A549 treated with Hydrocortisone at 1 μM for 4 hours (cell line): ENCODE measurements around the gene RABAC1. TPM values are rescaled to one million over a fixed set of nuclear protein-coding genes. Genes with fewer than 3 reads are reported as not detected.

Source experiments
- total RNA-seq: library from RNA; stranded (reverse); fragments of 200-300 nt; extraction: Qiagen RNA extraction; gene quantifications from 5 replicates; pipeline ENCODE4 v1.2.3, GENCODE V29; 2022

Gene RABAC1, protein sequence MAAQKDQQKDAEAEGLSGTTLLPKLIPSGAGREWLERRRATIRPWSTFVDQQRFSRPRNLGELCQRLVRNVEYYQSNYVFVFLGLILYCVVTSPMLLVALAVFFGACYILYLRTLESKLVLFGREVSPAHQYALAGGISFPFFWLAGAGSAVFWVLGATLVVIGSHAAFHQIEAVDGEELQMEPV
- total RNA-seq: 192 to 280 TPM (median 239 TPM) in 5 replicates

DNA sequence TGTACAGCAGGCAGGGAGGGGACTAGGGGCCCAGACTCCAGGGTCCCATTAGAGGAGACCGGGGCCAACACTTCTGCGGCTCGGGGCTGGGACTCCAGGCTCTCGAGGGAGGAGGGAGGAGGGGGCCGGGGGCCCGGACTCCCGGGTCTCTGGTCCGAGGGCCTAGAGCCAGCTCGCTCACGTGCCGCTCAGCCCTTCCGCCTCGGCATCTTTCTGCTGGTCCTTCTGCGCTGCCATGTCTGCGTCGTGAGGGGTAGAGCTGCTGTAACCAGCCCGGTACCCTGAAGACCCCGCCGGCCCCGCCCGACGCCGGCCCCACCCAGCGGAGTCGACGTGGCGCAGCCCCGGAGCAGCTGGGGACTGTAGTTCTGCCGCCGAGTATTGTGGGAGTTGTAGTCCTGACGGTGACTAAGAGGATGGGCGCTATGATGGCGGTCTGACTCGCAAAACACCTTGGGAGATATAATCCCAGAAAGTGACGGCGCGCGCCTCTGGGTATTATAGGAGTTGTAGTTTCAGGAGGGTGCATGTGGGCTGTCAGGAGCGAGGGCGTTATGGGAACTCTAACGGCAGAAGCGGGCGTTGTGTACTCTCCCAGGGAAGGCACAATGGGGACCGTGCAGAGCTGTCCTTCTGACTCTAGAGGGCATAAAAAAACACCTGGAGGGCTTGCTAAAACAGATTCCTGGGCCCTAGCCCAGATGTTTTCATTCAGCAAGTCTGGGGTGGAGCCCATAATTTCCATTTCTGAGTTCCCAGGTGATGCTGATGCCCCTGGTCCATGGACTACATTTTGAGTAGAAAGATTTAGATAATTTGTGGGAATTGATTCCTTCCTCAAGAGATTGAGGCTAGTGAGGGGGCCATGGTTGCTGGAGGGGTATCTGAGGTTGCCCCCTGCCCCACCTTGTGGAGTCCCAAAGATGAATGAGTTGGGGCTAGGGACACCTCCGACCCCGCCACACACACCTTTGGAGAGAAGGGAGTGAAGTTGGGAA is at the start of gene RABAC1:
Gene RABAC1 (minus strand): TSS at position 266 of the 998 bp plus-strand sequence. CDS start 29 bp downstream, at position 237.

DNA sequence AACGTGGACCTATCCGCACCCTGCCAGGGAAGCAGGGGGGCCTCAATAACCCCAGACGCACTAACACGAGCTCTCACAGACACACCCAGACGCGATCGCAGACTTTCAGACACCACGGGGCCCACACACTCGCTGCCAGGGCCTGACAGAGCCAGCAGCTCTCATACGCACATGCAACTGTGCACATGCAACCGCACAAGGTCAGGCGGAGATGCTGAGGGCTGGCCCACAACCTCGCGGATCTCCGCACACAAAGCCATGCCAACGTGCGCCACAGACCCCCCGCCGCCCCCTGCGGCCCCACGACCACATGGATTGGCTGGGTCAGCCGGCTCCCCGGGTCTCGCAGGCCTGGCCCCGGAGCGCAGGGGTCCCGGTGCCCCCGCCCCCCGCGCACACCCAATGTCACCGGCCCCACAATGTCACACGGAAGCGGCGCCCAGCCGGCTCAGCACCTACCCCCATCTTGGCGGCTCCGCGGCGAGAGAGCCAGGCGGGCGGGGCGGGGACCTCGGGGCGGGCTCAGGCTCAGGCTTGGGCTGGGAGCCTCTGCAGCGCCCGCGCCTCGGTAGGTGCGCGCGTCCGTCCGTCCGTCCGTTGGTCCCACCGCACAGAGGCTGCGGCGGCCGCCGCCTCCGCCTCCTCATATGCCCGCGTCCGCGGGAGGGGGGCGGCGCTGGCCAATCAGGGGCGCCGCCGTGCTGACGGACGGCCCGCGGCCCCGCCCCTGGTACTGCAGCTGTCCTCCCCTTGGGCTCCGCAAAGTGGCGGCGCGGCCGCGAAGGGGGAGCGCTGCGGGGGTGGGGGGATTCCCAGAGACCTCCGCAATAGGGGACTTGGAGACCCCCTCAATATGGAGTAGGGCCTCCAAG is 34.7 kb upstream of the RABAC1 start, which contains the start of gene ATP1A3:
Gene ATP1A3 (minus strand): TSS at position 619 of the 872 bp plus-strand sequence. CDS start 154 bp downstream, at position 465.

DNA sequence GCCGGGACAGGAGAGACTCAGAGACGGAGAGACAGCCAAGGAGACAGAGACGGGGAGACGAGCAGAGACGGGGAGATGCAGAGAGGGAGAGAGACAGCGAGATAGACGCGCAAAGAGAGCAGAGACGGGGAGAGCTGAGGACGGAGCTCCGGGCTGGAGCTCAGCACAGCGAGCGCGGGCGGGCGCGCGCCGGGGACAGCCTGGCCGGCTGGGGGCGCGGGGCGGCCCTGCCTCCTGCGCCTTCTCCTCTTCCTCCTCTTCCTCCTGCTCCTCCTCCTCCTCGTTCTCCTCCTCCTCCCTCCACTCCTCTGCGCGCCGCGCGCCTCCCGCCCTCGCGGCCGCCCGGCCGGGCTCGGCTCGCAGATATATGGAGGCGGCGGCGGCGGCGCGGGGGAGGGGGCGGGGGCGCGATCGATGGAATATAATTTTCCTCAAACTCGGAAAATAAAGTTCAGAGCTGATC is 30.9 kb downstream of the RABAC1 start, which contains the start of gene ERFL:
Gene ERFL (minus strand): TSS at position 229 of the 463 bp plus-strand sequence. CDS start 15,530 bp downstream, outside the sequence.

Other genes with a start within 250 kb of the RABAC1 start
- 14.7 to 22.7 TPM (median 18.6 TPM) in 5 replicates for gene CEACAM6, start 203.8 kb downstream of the RABAC1 start, total RNA-seq
- not detected in 5 replicates for gene CEACAM3, start 162.7 kb downstream of the RABAC1 start, total RNA-seq
- not detected in 5 replicates for gene LYPD4, start 114.6 kb downstream of the RABAC1 start, total RNA-seq
- not detected in 5 replicates for gene DMRTC2, start 114.3 kb downstream of the RABAC1 start, total RNA-seq
- gene RPS19, start 99.1 kb downstream of the RABAC1 start, total RNA-seq: 7,675 to 10,466 TPM (median 9,473 TPM) in 5 replicates
- gene CD79A, start 82.0 kb downstream of the RABAC1 start, total RNA-seq: 0.70 to 1.2 TPM (median 0.95 TPM) in 5 replicates
- 84.5 to 116 TPM (median 100 TPM) in 5 replicates for gene ARHGEF1, start 76.1 kb downstream of the RABAC1 start, total RNA-seq
- 0.20 to 0.39 TPM (median 0.30 TPM) in 5 replicates for gene ERFL, start 30.9 kb downstream of the RABAC1 start, total RNA-seq
- gene ATP1A3, start 34.9 kb upstream of the RABAC1 start, total RNA-seq: 4.0 to 4.6 TPM (median 4.2 TPM) in 5 replicates
- gene GRIK5, start 110.9 kb upstream of the RABAC1 start, total RNA-seq: 0.38 to 0.52 TPM (median 0.48 TPM) in 5 replicates
- gene ZNF574, start 116.8 kb upstream of the RABAC1 start, total RNA-seq: 32.0 to 38.0 TPM (median 35.5 TPM) in 5 replicates
- 0.33 to 0.80 TPM (median 0.70 TPM) in 5 replicates for gene POU2F2, start 173.1 kb upstream of the RABAC1 start, total RNA-seq